Endothelial cell of umbilical vein (primary cell): ENCODE measurements around the gene ZNF17. TPM values are rescaled to one million over a fixed set of nuclear protein-coding genes. Genes with fewer than 3 reads are reported as not detected.

Source experiments
- BruUV-seq: library from RNA; stranded (reverse); fragments of 400-500 nt; replicated peaks from 2 replicates; lab custom pipeline; 2021; lab: Mats Ljungman, UMichigan
- CTCF ChIA-PET: fragments of 300-600, 350-600 bp; sonication (Branson Sonifier 250); formaldehyde crosslinking; loops from one replicate; lab custom pipeline; 2021; ENCODE audit warnings: antibody characterized with exemption, inconsistent platforms; lab: Charles Lee
- POLR2A ChIA-PET: fragments of 300-600, 350-600 bp; sonication (Branson Sonifier 250); formaldehyde crosslinking; loops from one replicate; lab custom pipeline; 2021; ENCODE audit warnings: antibody characterized with exemption, inconsistent platforms; lab: Charles Lee
- DNase-seq: peaks from one replicate; pipeline ENCODE4 v3.0.0-alpha.2; 2011; ENCODE audit warnings: low read depth, low spot score
- FAIRE-seq: peaks from 2 replicates; lab custom pipeline; 2011; peaks lifted over from hg19 to GRCh38; lab: Jason Lieb, UNC
- H2AFZ ChIP-seq: 2 replicates; pipeline ENCODE4 v1.6.0; 2012; ENCODE audit warnings: low read depth, low read length, control low read depth, inconsistent platforms
- H3K27ac ChIP-seq: 2 replicates; pipeline ENCODE4 v1.5.1; 2011; ENCODE audit warnings: low read depth, mild to moderate bottlenecking, control low read depth, low read length, moderate library complexity; ENCODE audit not compliant: insufficient read depth
- H3K27me3 ChIP-seq, 2 experiments: 2 replicates each; pipeline versions ENCODE4 v1.6.0 to v1.6.1; 2011; ENCODE audit warnings: low read length in 2 of 2, mixed read lengths in 1 of 2; ENCODE audit not compliant: control insufficient read depth in 2 of 2, insufficient read depth in 2 of 2
- H3K36me3 ChIP-seq, 2 experiments: 2 replicates in 1 of 2; 3 replicates in 1 of 2; pipeline ENCODE4 v1.5.1; 2011; ENCODE audit warnings: low read length in 2 of 2, mild to moderate bottlenecking in 1 of 2, moderate library complexity in 1 of 2; ENCODE audit not compliant: control insufficient read depth in 2 of 2, insufficient read depth in 2 of 2; ENCODE audit errors: extremely low read depth in 1 of 2
- H3K4me1 ChIP-seq: 3 replicates; pipeline ENCODE4 v1.5.1; 2011; ENCODE audit warnings: mild to moderate bottlenecking, low read length; ENCODE audit not compliant: control insufficient read depth, insufficient read depth; ENCODE audit errors: extremely low read depth
- H3K4me2 ChIP-seq: 2 replicates; pipeline ENCODE4 v1.6.1; 2011; ENCODE audit warnings: low read length, control low read depth, mixed read lengths; ENCODE audit not compliant: insufficient read depth
- H3K4me3 ChIP-seq, 3 experiments: fragments of 200-600 bp in 1 of 3; sonication (generic), shearing (Covaris generic) in 1 of 3; replicated peaks in 1 of 3; 2 replicates each; pipeline ENCODE4 v1.5.1; 2011 to 2016; ENCODE audit warnings: control low read depth in 3 of 3, low read length in 3 of 3, mild to moderate bottlenecking in 2 of 3, inconsistent platforms in 1 of 3, low read depth in 1 of 3, moderate library complexity in 1 of 3; ENCODE audit not compliant: insufficient read depth in 1 of 3
- H3K79me2 ChIP-seq: 2 replicates; pipeline ENCODE4 v1.6.0; 2012; ENCODE audit warnings: low read length, inconsistent platforms; ENCODE audit not compliant: control insufficient read depth, insufficient read depth
- H3K9ac ChIP-seq: replicated peaks from 2 replicates; pipeline ENCODE3; 2011; ENCODE audit warnings: low read length, control low read depth; ENCODE audit not compliant: insufficient read depth; ENCODE audit errors: extremely low read depth
- H3K9me1 ChIP-seq: replicated peaks from 3 replicates; pipeline ENCODE4 v1.6.0; 2011; ENCODE audit warnings: mild to moderate bottlenecking, low read length; ENCODE audit not compliant: control insufficient read depth, insufficient read depth; ENCODE audit errors: extremely low read depth
- H3K9me3 ChIP-seq: replicated peaks from 2 replicates; pipeline ENCODE4 v1.5.1; 2012; ENCODE audit warnings: low read length, inconsistent platforms; ENCODE audit not compliant: control insufficient read depth, insufficient read depth
- H4K20me1 ChIP-seq: replicated peaks from 2 replicates; pipeline ENCODE3; 2011; ENCODE audit warnings: mild to moderate bottlenecking, low read length; ENCODE audit not compliant: control insufficient read depth, insufficient read depth; ENCODE audit errors: extremely low read depth
- EZH2 ChIP-seq: IDR thresholded peaks from 2 replicates; pipeline ENCODE4 v1.6.1; 2012; ENCODE audit warnings: borderline replicate concordance, low read depth, mild to moderate bottlenecking, moderate library complexity, low read length, inconsistent platforms; ENCODE audit not compliant: severe bottlenecking
- FOS ChIP-seq: IDR thresholded peaks from 2 replicates; pipeline ENCODE4 v1.6.1; 2011; ENCODE audit warnings: mild to moderate bottlenecking, low read length, moderate library complexity, borderline replicate concordance; ENCODE audit not compliant: insufficient read depth
- GATA2 ChIP-seq: IDR thresholded peaks from 2 replicates; pipeline ENCODE4 v1.7.0; 2011; ENCODE audit warnings: low read depth, mild to moderate bottlenecking, moderate library complexity, mixed read lengths, low read length; ENCODE audit not compliant: insufficient read length, insufficient read depth
- JUN ChIP-seq: IDR thresholded peaks from 2 replicates; pipeline ENCODE4 v1.6.1; 2011; ENCODE audit warnings: borderline replicate concordance, low read depth; ENCODE audit not compliant: insufficient read length, insufficient read depth
- MYC ChIP-seq: IDR thresholded peaks from one replicate; pipeline ENCODE4 v1.6.1; 2011; ENCODE audit warnings: mild to moderate bottlenecking, low read depth, low read length
- POLR2A ChIP-seq: IDR thresholded peaks from 2 replicates; pipeline ENCODE4 v1.6.1; 2012; ENCODE audit warnings: low read depth, mild to moderate bottlenecking, control low read depth, low read length
- POLR2AphosphoS5 ChIP-seq: IDR thresholded peaks from 2 replicates; pipeline ENCODE4 v1.6.1; 2012; ENCODE audit warnings: low read depth, mild to moderate bottlenecking, control low read depth, low read length, moderate library complexity; ENCODE audit not compliant: insufficient read depth
- dilution Hi-C: fragments of 300-500 bp; cut with MboI; formaldehyde crosslinking; loops from one replicate; pipeline ENCODE4 v1.15.0; 2019; ENCODE audit warnings: low sequenced_read_pairs; ENCODE audit not compliant: extremely low pct_ligation_motif_present
- intact Hi-C: fragments of 100-400 bp; cut with micrococcal nuclease; formaldehyde crosslinking; loops from one replicate; pipeline ENCODE4 v1.10.0; 2022
- polyA plus RNA-seq, 4 experiments: library from polyadenylated mRNA; depleted of rRNA in 3 of 4; stranded (reverse) in 3 of 4; unstranded in 1 of 4; fragments of >200 nt; gene quantifications; 2 replicates each; pipeline versions ENCODE4 v1.2.1 to v1.2.3, GENCODE V29; 2011 to 2012; ENCODE audit warnings: missing spikeins in 1 of 4
- total RNA-seq: library from RNA; stranded (reverse); gene quantifications from 2 replicates; pipeline ENCODE4 v1.2.3, GENCODE V29; 2021
- TF ChIP-seq, protein P1 (sequence below), 2 donors: IDR thresholded peaks; 1 replicate in 1 of 2; 2 replicates in 1 of 2; pipeline ENCODE4 v1.5.1; 2011; ENCODE audit warnings: low read length in 2 of 2, mild to moderate bottlenecking in 2 of 2, moderate library complexity in 2 of 2, control low read depth in 1 of 2, inconsistent platforms in 1 of 2, low read depth in 1 of 2; ENCODE audit not compliant: insufficient read depth in 1 of 2; ENCODE audit errors: extremely low read depth in 1 of 2
- TF ChIP-seq, protein P2 (sequence below): IDR thresholded peaks from 2 replicates; pipeline ENCODE4 v1.6.1; 2011; ENCODE audit not compliant: insufficient read depth, insufficient read length

Gene ZNF17
- total and polyA plus RNA-seq, 2 donors (not counting 3 experiments of a cell fraction or from before 2014, with no cell fraction given), result 2.4 to 6.4 TPM

DNA sequence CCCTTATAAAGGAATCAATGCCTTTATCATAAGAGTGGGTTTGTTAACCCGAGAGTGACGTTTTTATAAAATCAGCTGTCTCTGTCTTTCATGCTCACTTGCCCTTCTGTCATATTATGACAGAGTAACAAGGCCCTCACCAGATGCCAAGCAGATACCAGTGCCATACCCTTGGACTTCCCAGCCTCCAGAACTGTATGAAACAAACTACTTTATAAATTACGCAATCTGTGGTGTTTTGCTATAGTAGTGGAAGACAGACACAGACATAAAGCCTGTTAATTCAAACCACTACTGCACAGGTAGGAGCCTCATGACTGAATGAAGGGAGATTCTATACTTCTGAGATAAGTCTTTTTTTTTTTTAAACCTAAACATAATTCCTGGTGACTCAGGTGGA lies 41.3 kb downstream of the ZNF17 start:
- no peaks in the 10 kb centered on the region for H3K4me1 ChIP-seq
- POLR2A ChIA-PET, result no interaction called here
- H3K4me3 ChIP-seq, result no peak overlapping the region
- no peaks in the 10 kb centered on the region for H3K9me3 ChIP-seq
- no peaks in the 10 kb centered on the region for H3K27me3 ChIP-seq
- no peaks in the 10 kb centered on the region for H3K9me1 ChIP-seq
- H3K36me3 ChIP-seq, result no peaks in the 10 kb centered on the region
- no peak for DNase-seq
- H3K27ac ChIP-seq, result no peak overlapping the region
- TF ChIP-seq, protein P1, sequence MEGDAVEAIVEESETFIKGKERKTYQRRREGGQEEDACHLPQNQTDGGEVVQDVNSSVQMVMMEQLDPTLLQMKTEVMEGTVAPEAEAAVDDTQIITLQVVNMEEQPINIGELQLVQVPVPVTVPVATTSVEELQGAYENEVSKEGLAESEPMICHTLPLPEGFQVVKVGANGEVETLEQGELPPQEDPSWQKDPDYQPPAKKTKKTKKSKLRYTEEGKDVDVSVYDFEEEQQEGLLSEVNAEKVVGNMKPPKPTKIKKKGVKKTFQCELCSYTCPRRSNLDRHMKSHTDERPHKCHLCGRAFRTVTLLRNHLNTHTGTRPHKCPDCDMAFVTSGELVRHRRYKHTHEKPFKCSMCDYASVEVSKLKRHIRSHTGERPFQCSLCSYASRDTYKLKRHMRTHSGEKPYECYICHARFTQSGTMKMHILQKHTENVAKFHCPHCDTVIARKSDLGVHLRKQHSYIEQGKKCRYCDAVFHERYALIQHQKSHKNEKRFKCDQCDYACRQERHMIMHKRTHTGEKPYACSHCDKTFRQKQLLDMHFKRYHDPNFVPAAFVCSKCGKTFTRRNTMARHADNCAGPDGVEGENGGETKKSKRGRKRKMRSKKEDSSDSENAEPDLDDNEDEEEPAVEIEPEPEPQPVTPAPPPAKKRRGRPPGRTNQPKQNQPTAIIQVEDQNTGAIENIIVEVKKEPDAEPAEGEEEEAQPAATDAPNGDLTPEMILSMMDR (IDR thresholded peaks at IDR 0.05; ENCODE audit: extremely low read depth in 1 of 2, insufficient read depth in 1 of 2, low read depth in 1 of 2, low read length in 2 of 2), result no peak
- TF ChIP-seq JUN, result no peak
- no peak for TF ChIP-seq EZH2
- no peak for TF ChIP-seq POLR2A
- TF ChIP-seq GATA2, result no peak
- TF ChIP-seq POLR2AphosphoS5, result no peak
- TF ChIP-seq, protein P2, sequence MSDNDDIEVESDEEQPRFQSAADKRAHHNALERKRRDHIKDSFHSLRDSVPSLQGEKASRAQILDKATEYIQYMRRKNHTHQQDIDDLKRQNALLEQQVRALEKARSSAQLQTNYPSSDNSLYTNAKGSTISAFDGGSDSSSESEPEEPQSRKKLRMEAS, result no peak
- TF ChIP-seq FOS, result no peak
- TF ChIP-seq MYC, result no peak
- no peak overlapping the region for H2AFZ ChIP-seq
- FAIRE-seq, result no peak
- BruUV-seq, result no TSS peak
- intact Hi-C loops (no loop called here), dilution Hi-C loops (no loop called here)
- no peak overlapping the region for H3K9ac ChIP-seq
- CTCF ChIA-PET, result no interaction called here
- H3K4me2 ChIP-seq, result no peak overlapping the region
- H3K79me2 ChIP-seq, result no peaks in the 10 kb centered on the region
- no peaks in the 10 kb centered on the region for H4K20me1 ChIP-seq
